ENCODE results near the gene RBBP5.

DNA sequence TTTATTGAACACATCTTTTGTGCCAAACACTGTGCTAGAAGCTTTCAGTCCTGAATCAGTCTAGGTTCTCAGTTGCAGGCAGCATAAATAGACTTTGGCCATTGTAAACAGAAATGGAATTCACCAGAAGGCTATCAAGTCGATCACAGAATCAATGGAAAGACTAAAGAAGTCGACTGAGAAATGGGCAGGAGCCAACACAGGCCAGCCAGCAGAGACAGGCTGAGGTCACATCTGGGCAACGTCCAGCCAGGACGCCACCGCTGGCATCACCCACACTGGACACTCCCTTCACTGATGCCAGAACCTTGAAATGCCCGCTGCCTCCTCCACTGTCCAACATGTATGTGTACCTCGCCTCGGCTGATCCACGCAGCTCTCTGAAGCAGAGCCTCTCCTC lies 84.2 kb downstream of the RBBP5 start:
- TF ChIP-seq TAF1 (IDR thresholded peaks at IDR 0.05; ENCODE audit: low read depth) (no peak), YY1 (IDR thresholded peaks at IDR 0.05; ENCODE audit: low read depth) (no peak)
